Activated T-helper 1 cell treated with anti-CD3 and anti-CD28 coated beads, Interleukin-12 subunit alpha, Interleukin-12 subunit beta, Interleukin-2, Interleukin-4 antibody, amounts not matched to agents 30 ng/mL and 10 ng/mL and 1 ng/mL, durations not matched to agents 14 hours and 24 hours and 36 hours (primary cell): Measurements from ENCODE around the gene RPH3AL. TPM values are rescaled to one million over a fixed set of nuclear protein-coding genes. Genes with fewer than 3 reads are reported as not detected.

Experiments
- DNase-seq: peaks from one replicate; pipeline ENCODE4 v3.0.0; 2021; ENCODE audit warnings: low spot score
- H3K27ac Mint-ChIP-seq: one replicate; pipeline ENCODE4 v1.8.0; 2021; ENCODE audit warnings: mild to moderate bottlenecking, mixed read lengths
- H3K27me3 Mint-ChIP-seq: one replicate; pipeline ENCODE4 v1.8.0; 2022; ENCODE audit warnings: mild to moderate bottlenecking, moderate library complexity, mixed read lengths; ENCODE audit not compliant: insufficient read depth
- H3K36me3 Mint-ChIP-seq: one replicate; pipeline ENCODE4 v1.8.0; 2021; ENCODE audit warnings: low read depth, mixed read lengths
- H3K4me1 Mint-ChIP-seq: one replicate; pipeline ENCODE4 v1.8.0; 2021; ENCODE audit warnings: low read depth, mixed read lengths
- H3K4me3 Mint-ChIP-seq: one replicate; pipeline ENCODE4 v1.8.0; 2021; ENCODE audit warnings: mild to moderate bottlenecking, moderate library complexity, mixed read lengths
- H3K9me3 Mint-ChIP-seq: one replicate; pipeline ENCODE4 v1.8.0; 2021; ENCODE audit warnings: mixed read lengths
- intact Hi-C: fragments of 100-400 bp; cut with micrococcal nuclease; formaldehyde crosslinking; loops from one replicate; pipeline ENCODE4 v1.15.1; 2024
- total RNA-seq: library from RNA; stranded (reverse); gene quantifications from 2 replicates; pipeline ENCODE4 v1.2.3, GENCODE V29; 2022

The RPH3AL gene
- total RNA-seq, 1 donor from 2014 or later: 2.3 TPM

GRCh38 chr17:343875-344752 is 8.5 kb downstream of the RPH3AL start:
- intact Hi-C loops: no loop called here
- H3K9me3 Mint-ChIP-seq: peaks cover 9% of the 10 kb centered on the region

GRCh38 chr17:343211-343610 is 9.4 kb downstream of the RPH3AL start:
- Mint-ChIP-seq H3K4me3 (no peak overlapping the region), H3K27me3 (no peaks in the 10 kb centered on the region), H3K27ac (no peak overlapping the region), H3K36me3 (no peaks in the 10 kb centered on the region), H3K4me1 (no peaks in the 10 kb centered on the region), H3K9me3 (peaks cover 9% of the 10 kb centered on the region)
- intact Hi-C loops: no loop called here
- DNase-seq: no peak

More at GRCh38 chr17:343875-344752, 8.5 kb downstream of the RPH3AL start:
- no peak for DNase-seq
- Mint-ChIP-seq H3K4me3 (no peak overlapping the region), H3K36me3 (no peaks in the 10 kb centered on the region), H3K27ac (no peak overlapping the region), H3K27me3 (no peaks in the 10 kb centered on the region), H3K4me1 (no peaks in the 10 kb centered on the region)

- Mint-ChIP-seq H3K9me3 (peaks cover 9% of the 10 kb centered on the region), H3K36me3 (no peaks in the 10 kb centered on the region), H3K4me1 (no peaks in the 10 kb centered on the region), H3K27me3 (peaks cover 4% of the 10 kb centered on the region), H3K27ac (no peak overlapping the region), H3K4me3 (no peak overlapping the region)
- intact Hi-C loops: no loop called here
- no peak for DNase-seq
These were observed 12.5 kb downstream of the RPH3AL start for GRCh38 chr17:340074-340473.

- Mint-ChIP-seq H3K27me3 (peaks cover 7% of the 10 kb centered on the region), H3K4me1 (no peaks in the 10 kb centered on the region), H3K9me3 (peaks cover 6% of the 10 kb centered on the region), H3K36me3 (no peaks in the 10 kb centered on the region), H3K27ac (no peak overlapping the region), H3K4me3 (no peak overlapping the region)
- no peak for DNase-seq
- intact Hi-C loops: no loop called here
These were observed 13.2 kb downstream of the RPH3AL start for GRCh38 chr17:339193-340061.

- Mint-ChIP-seq H3K4me1 (no peaks in the 10 kb centered on the region), H3K27me3 (peaks cover 10% of the 10 kb centered on the region), H3K27ac (no peak overlapping the region), H3K36me3 (no peaks in the 10 kb centered on the region), H3K9me3 (no peaks in the 10 kb centered on the region), H3K4me3 (no peak overlapping the region)
- no peak for DNase-seq
- intact Hi-C loops: no loop called here
These were observed 14.0 kb downstream of the RPH3AL start for GRCh38 chr17:338442-339192.

GRCh38 chr17:337866-338265 is 14.7 kb downstream of the RPH3AL start:
- Mint-ChIP-seq H3K4me1 (no peaks in the 10 kb centered on the region), H3K27me3 (peaks cover 13% of the 10 kb centered on the region), H3K4me3 (no peak overlapping the region), H3K36me3 (no peaks in the 10 kb centered on the region), H3K9me3 (no peaks in the 10 kb centered on the region), H3K27ac (no peak overlapping the region)
- no peak for DNase-seq
- intact Hi-C loops: no loop called here

GRCh38 chr17:337453-337852 is 15.2 kb downstream of the RPH3AL start:
- intact Hi-C loops: no loop called here
- Mint-ChIP-seq H3K36me3 (no peaks in the 10 kb centered on the region), H3K27ac (no peak overlapping the region), H3K4me1 (no peaks in the 10 kb centered on the region), H3K27me3 (peaks cover 13% of the 10 kb centered on the region), H3K4me3 (no peak overlapping the region), H3K9me3 (no peaks in the 10 kb centered on the region)
- no peak for DNase-seq

- no peak for DNase-seq
- Mint-ChIP-seq H3K36me3 (no peaks in the 10 kb centered on the region), H3K27me3 (peaks cover 13% of the 10 kb centered on the region), H3K27ac (no peak overlapping the region), H3K4me3 (no peak overlapping the region), H3K9me3 (no peaks in the 10 kb centered on the region), H3K4me1 (no peaks in the 10 kb centered on the region)
- intact Hi-C loops: no loop called here
These were observed 15.6 kb downstream of the RPH3AL start for GRCh38 chr17:337022-337420.

GRCh38 chr17:336110-337021 is 16.2 kb downstream of the RPH3AL start:
- H3K4me1 Mint-ChIP-seq: peaks cover under 1% of the 10 kb centered on the region
- no peak overlapping the region for H3K4me3 Mint-ChIP-seq
- no peaks in the 10 kb centered on the region for H3K9me3 Mint-ChIP-seq
- no peaks in the 10 kb centered on the region for H3K36me3 Mint-ChIP-seq
- no peak for DNase-seq
- intact Hi-C loops: no loop called here
- H3K27ac Mint-ChIP-seq: no peak overlapping the region
- peaks cover 15% of the 10 kb centered on the region for H3K27me3 Mint-ChIP-seq

- DNase-seq: no peak
- peaks cover 6% of the 10 kb centered on the region for H3K4me1 Mint-ChIP-seq
- no peaks in the 10 kb centered on the region for H3K36me3 Mint-ChIP-seq
- intact Hi-C loops: no loop called here
- H3K9me3 Mint-ChIP-seq: no peaks in the 10 kb centered on the region
- H3K27ac Mint-ChIP-seq: no peak overlapping the region
- no peak overlapping the region for H3K4me3 Mint-ChIP-seq
- H3K27me3 Mint-ChIP-seq: peaks cover 15% of the 10 kb centered on the region
These were observed 16.9 kb downstream of the RPH3AL start for GRCh38 chr17:335691-336090.

GRCh38 chr17:334974-335481 is 17.6 kb downstream of the RPH3AL start:
- Mint-ChIP-seq H3K9me3 (no peaks in the 10 kb centered on the region), H3K27ac (no peak overlapping the region), H3K4me1 (peaks cover 6% of the 10 kb centered on the region), H3K4me3 (no peak overlapping the region), H3K27me3 (peaks cover 18% of the 10 kb centered on the region), H3K36me3 (no peaks in the 10 kb centered on the region)
- DNase-seq: no peak
- intact Hi-C loops: no loop called here
